Activated T-cell treated with anti-CD3 and anti-CD28 coated beads for 1 hour (primary cell): ENCODE results near the gene OR2T8.

ENCODE experiments used
- DNase-seq: peaks from one replicate; pipeline ENCODE4 v3.0.0-alpha.2; 2020; ENCODE audit warnings: low read depth

Gene OR2T8

GRCh38 chr1:247961791-247962190, 41.7 kb downstream of the OR2T8 start:
- DNase-seq: no peak

GRCh38 chr1:247962911-247963588, 43.0 kb downstream of the OR2T8 start:
- no peak for DNase-seq

- DNase-seq: no peak
These were observed 44.9 kb downstream of the OR2T8 start, which contains the start of gene OR2AK2 for GRCh38 chr1:247964933-247965332. OR2AK2 (plus strand) TSS chr1:247965233; CDS start chr1:247965377, 144 bp downstream.

- no peak for DNase-seq
These were observed 46.6 kb downstream of the OR2T8 start for GRCh38 chr1:247966532-247967204.
